CD4-positive, alpha-beta T cell treated with Interleukin-6 for 4 hours (primary cell): ENCODE data around the gene MRPL37.
A peak's percentile ranks its signal among the peaks of the same experiment; 100 is the strongest.
"Not testable (repeated sequence)": the region's sequence is repeated elsewhere in the genome, so short reads cannot be mapped to it uniquely, and the experiment has no call there.

Source experiments
- DNase-seq: peaks from one replicate; pipeline ENCODE4 v3.0.0-alpha.2; 2020; ENCODE audit warnings: mixed read lengths

Gene MRPL37

GRCh38 chr1:54220004-54220811, 20.2 kb downstream of the MRPL37 start:
- DNase-seq: no peak

GRCh38 chr1:54221113-54221834, 21.3 kb downstream of the MRPL37 start:
- DNase-seq: no peak

- no peak for DNase-seq
These were observed 22.0 kb downstream of the MRPL37 start for GRCh38 chr1:54221867-54222484.

- DNase-seq: no peak
These were observed 22.7 kb downstream of the MRPL37 start for GRCh38 chr1:54222711-54223110.

GRCh38 chr1:54223441-54224202, 23.7 kb downstream of the MRPL37 start:
- no peak for DNase-seq

- no peak for DNase-seq
These were observed 24.3 kb downstream of the MRPL37 start for GRCh38 chr1:54224233-54224632.

GRCh38 chr1:54225378-54225777, 25.4 kb downstream of the MRPL37 start:
- no peak for DNase-seq

GRCh38 chr1:54225986-54226559, 26.1 kb downstream of the MRPL37 start:
- DNase-seq: no peak

- no peak for DNase-seq
These were observed 27.2 kb downstream of the MRPL37 start for GRCh38 chr1:54227091-54227602.

GRCh38 chr1:54227891-54228310, 27.9 kb downstream of the MRPL37 start:
- no peak for DNase-seq

GRCh38 chr1:54228638-54229079, 28.7 kb downstream of the MRPL37 start:
- DNase-seq: no peak

GRCh38 chr1:54229281-54229891, 29.4 kb downstream of the MRPL37 start:
- peak; percentile 17 for DNase-seq

- DNase-seq: no peak
These were observed 30.8 kb downstream of the MRPL37 start for GRCh38 chr1:54230507-54231339.

- DNase-seq: not testable (repeated sequence)
These were observed 33.2 kb downstream of the MRPL37 start for GRCh38 chr1:54233196-54233595.

GRCh38 chr1:54234284-54234683, 34.3 kb downstream of the MRPL37 start:
- no peak for DNase-seq

GRCh38 chr1:54237586-54237985, 37.6 kb downstream of the MRPL37 start:
- DNase-seq: no peak

- no peak for DNase-seq
These were observed 38.5 kb downstream of the MRPL37 start for GRCh38 chr1:54238353-54239034.

- no peak for DNase-seq
These were observed 39.0 kb downstream of the MRPL37 start for GRCh38 chr1:54239035-54239383.

GRCh38 chr1:54239631-54240031, 39.7 kb downstream of the MRPL37 start:
- no peak for DNase-seq

GRCh38 chr1:54240741-54241335, 40.9 kb downstream of the MRPL37 start:
- no peak for DNase-seq
